HEK293 (cell line): ENCODE measurements around the gene TXNDC15.

Experiments used
- ELK4 ChIP-seq: IDR thresholded peaks from 2 replicates; pipeline ENCODE4 v1.6.1; 2011; ENCODE audit warnings: mild to moderate bottlenecking, low read depth, low read length, borderline replicate concordance
- GLI2 ChIP-seq: fragments of 450-650 bp; formaldehyde crosslinking; IDR thresholded peaks from 2 replicates; pipeline ENCODE4; 2017; ENCODE audit warnings: missing biosample characterization, missing genetic modification characterization, low read depth, borderline replicate concordance
- HIC1 ChIP-seq: fragments of 450-650 bp; formaldehyde crosslinking; IDR thresholded peaks from 2 replicates; pipeline ENCODE4 v1.5.1; 2016; ENCODE audit warnings: missing biosample characterization, missing genetic modification characterization
- PATZ1 ChIP-seq: fragments of 450-650 bp; formaldehyde crosslinking; IDR thresholded peaks from 2 replicates; pipeline ENCODE4 v1.5.1; 2016; ENCODE audit warnings: missing biosample characterization, missing genetic modification characterization
- PRDM6 ChIP-seq: fragments of 450-650 bp; formaldehyde crosslinking; IDR thresholded peaks from 2 replicates; pipeline ENCODE4 v1.5.1; 2017; ENCODE audit warnings: missing biosample characterization, missing genetic modification characterization
- REST ChIP-seq: fragments of 450-650 bp; formaldehyde crosslinking; IDR thresholded peaks from 2 replicates; pipeline ENCODE4 v1.5.1; 2016; ENCODE audit warnings: missing biosample characterization, missing genetic modification characterization
- SCRT2 ChIP-seq: fragments of 450-650 bp; formaldehyde crosslinking; IDR thresholded peaks from 2 replicates; pipeline ENCODE4 v1.5.1; 2016; ENCODE audit warnings: missing biosample characterization, missing genetic modification characterization
- SP7 ChIP-seq: fragments of 450-650 bp; formaldehyde crosslinking; IDR thresholded peaks from 2 replicates; pipeline ENCODE4 v1.5.1; 2016; ENCODE audit warnings: missing biosample characterization, missing genetic modification characterization
- TRIM28 ChIP-seq: IDR thresholded peaks from 2 replicates; pipeline ENCODE4 v1.6.1; 2011; ENCODE audit warnings: low read length, control low read depth, borderline replicate concordance
- ZBTB10 ChIP-seq: fragments of 450-650 bp; formaldehyde crosslinking; IDR thresholded peaks from 2 replicates; pipeline ENCODE4 v1.5.1; 2016; ENCODE audit warnings: missing biosample characterization, missing genetic modification characterization
- ZFHX2 ChIP-seq: fragments of 450-650 bp; formaldehyde crosslinking; conservative IDR thresholded peaks from 2 replicates; pipeline ENCODE4 v1.5.1; 2016; ENCODE audit warnings: missing biosample characterization, missing genetic modification characterization
- ZNF169 ChIP-seq: fragments of 450-650 bp; formaldehyde crosslinking; IDR thresholded peaks from 2 replicates; pipeline ENCODE4 v1.5.1; 2016; ENCODE audit warnings: missing biosample characterization, missing genetic modification characterization
- ZNF24 ChIP-seq: fragments of 450-650 bp; formaldehyde crosslinking; IDR thresholded peaks from 2 replicates; pipeline ENCODE4 v1.5.1; 2016; ENCODE audit warnings: missing biosample characterization, missing genetic modification characterization
- ZNF292 ChIP-seq: fragments of 450-650 bp; formaldehyde crosslinking; IDR thresholded peaks from 2 replicates; pipeline ENCODE4 v1.5.1; 2016; ENCODE audit warnings: low read depth, missing biosample characterization, missing genetic modification characterization, borderline replicate concordance
- ZNF324 ChIP-seq: fragments of 450-650 bp; formaldehyde crosslinking; IDR thresholded peaks from 2 replicates; pipeline ENCODE4 v1.5.1; 2016; ENCODE audit warnings: missing biosample characterization, missing genetic modification characterization
- ZNF549 ChIP-seq: fragments of 450-650 bp; IDR thresholded peaks from 2 replicates; pipeline ENCODE4 v1.5.1; 2018; ENCODE audit warnings: missing biosample characterization, missing genetic modification characterization, mild to moderate bottlenecking, inconsistent platforms, moderate library complexity
- ZNF558 ChIP-seq: fragments of 450-650 bp; formaldehyde crosslinking; IDR thresholded peaks from 2 replicates; pipeline ENCODE4 v1.5.1; 2016; ENCODE audit warnings: missing biosample characterization, missing genetic modification characterization
- ZNF629 ChIP-seq: fragments of 450-650 bp; formaldehyde crosslinking; IDR thresholded peaks from 2 replicates; pipeline ENCODE4 v1.5.1; 2017; ENCODE audit warnings: missing biosample characterization, missing genetic modification characterization
- ZNF707 ChIP-seq: fragments of 450-650 bp; formaldehyde crosslinking; IDR thresholded peaks from 2 replicates; pipeline ENCODE4 v1.5.1; 2016; ENCODE audit warnings: missing biosample characterization, missing genetic modification characterization
- ZNF785 ChIP-seq: fragments of 450-650 bp; formaldehyde crosslinking; IDR thresholded peaks from 2 replicates; pipeline ENCODE4 v1.5.1; 2016; ENCODE audit warnings: missing biosample characterization, missing genetic modification characterization
- ZNF830 ChIP-seq: fragments of 450-650 bp; IDR thresholded peaks from 2 replicates; pipeline ENCODE4 v1.5.0; 2018; ENCODE audit warnings: missing biosample characterization, missing genetic modification characterization, low read depth, mild to moderate bottlenecking, moderate library complexity

The TXNDC15 gene

GRCh38 chr5:134873987-134874830 is at the start of gene TXNDC15 (continued):
- TF ChIP-seq HIC1 (tag by site-specific recombination) (peak; percentile 86), ZFHX2 (tag by site-specific recombination) (peak; percentile 92), ZNF169 (no peak), REST (peak; percentile 53; the same call in 1 of the 2 replicates), ZNF324 (tag by site-specific recombination) (peak; percentile 82; the same call in 1 of the 2 replicates), GLI2 (tag by site-specific recombination) (no peak), ZBTB10 (tag by site-specific recombination) (peak; percentile 83), ELK4 (no peak), PATZ1 (tag by site-specific recombination) (peak; percentile 96), TRIM28 (no peak), SP7 (peak; percentile 90), ZNF292 (no peak), ZNF707 (tag by site-specific recombination) (no peak), ZNF24 (tag by site-specific recombination) (peak; percentile 52; the same call in 1 of the 2 replicates), ZNF830 (tag by site-specific recombination) (no peak), ZNF629 (tag by site-specific recombination) (peak; percentile 61), PRDM6 (no peak), ZNF549 (tag by site-specific recombination) (no peak), ZNF558 (tag by site-specific recombination) (no peak), ZNF785 (no peak), SCRT2 (tag by site-specific recombination) (peak; percentile 37; the same call in 1 of the 2 replicates)
